ENCODE data around the gene FLYWCH2. TPM values are rescaled to one million over a fixed set of nuclear protein-coding genes. Genes with fewer than 3 reads are reported as not detected.

The FLYWCH2 gene
- total and polyA plus RNA-seq, 9 of the 15 experiments (the other 6 are each of a cell fraction or from before 2014, with no cell fraction given) = 0.70 to 55.5 (median 7.6) TPM

DNA sequence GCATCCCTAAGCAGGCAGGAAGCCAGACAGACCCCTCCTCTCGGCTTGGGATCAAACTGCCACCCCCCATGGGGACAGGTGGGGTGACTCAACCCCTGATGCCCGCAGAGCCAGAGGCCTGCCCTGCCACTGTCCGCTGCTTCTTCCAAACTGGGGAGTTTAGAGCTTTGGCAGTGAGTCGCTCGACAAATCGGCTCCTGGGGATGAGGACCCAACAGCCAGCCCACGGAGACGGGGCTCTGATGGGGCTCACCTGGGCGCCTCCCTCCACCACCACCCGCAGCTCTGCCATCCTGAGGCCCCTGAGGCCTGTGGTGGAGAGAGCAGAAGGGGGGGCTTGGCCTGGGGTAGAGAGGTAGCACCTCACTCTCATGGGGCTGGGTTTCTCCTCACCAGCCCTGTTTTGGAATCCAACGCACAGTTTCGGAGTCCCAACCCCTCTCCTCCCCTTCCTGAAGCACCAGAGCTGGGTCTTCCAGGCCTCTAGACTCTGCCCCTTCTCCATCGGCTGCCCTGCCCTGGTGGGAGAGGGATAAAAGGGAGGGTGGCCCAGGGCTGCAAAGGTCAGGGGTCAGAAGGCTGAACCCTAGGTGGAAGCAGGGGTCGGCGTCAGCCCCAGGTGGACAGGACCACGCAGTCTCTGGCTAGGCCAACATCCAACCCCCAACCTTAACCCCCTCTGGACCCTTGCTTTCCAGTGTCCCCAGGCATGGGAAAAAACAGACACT lies 30.8 kb upstream of the FLYWCH2 start:
- Histone ChIP-seq H3K4me1 (replicated peaks in 1 of 2; ENCODE audit: control insufficient read depth in 2 of 2, insufficient read depth in 2 of 2, low read length in 2 of 2) (peaks cover 7 to 45% of the 10 kb centered on the region in 2 experiments; a peak in 3 of 5 replicates), H2AFZ (ENCODE audit: low read depth, low read length) (peak overlapping the region; percentile 39; the same call in 1 of the 2 replicates), H3K4me2 (ENCODE audit: insufficient read depth, low read length) (no peak overlapping the region), H4K20me1 (replicated peaks; ENCODE audit: control insufficient read depth, insufficient read depth, low read length) (no peaks in the 10 kb centered on the region), H3K27ac (ENCODE audit: extremely low read depth, low read depth, low read length) (no peak overlapping the region), H3K79me2 (ENCODE audit: control insufficient read depth, insufficient read depth, low read length) (no peaks in the 10 kb centered on the region), H3K4me3 (no peak overlapping the region), H3K27me3 (ENCODE audit: control insufficient read depth in 2 of 2, insufficient read depth in 2 of 2, low read length in 2 of 2) (peaks cover 7 to 12% of the 10 kb centered on the region in 2 experiments; a peak in 3 of 5 replicates), H3K36me3 (ENCODE audit: control insufficient read depth, insufficient read depth, low read length) (no peaks in the 10 kb centered on the region), H3K9me1 (ENCODE audit: control insufficient read depth, insufficient read depth, low read length) (no peaks in the 10 kb centered on the region), H3K9ac (ENCODE audit: insufficient read depth in 1 of 2, low read depth in 2 of 2, low read length in 2 of 2) (no peak overlapping the region), H3K9me3 (replicated peaks; ENCODE audit: control insufficient read depth, insufficient read depth, low read depth, low read length) (peaks cover 7% of the 10 kb centered on the region)
- CTCF ChIA-PET (ENCODE audit: low intra/inter-chr PET ratio) = no interaction called here
- DNase-seq (ENCODE audit: extremely low read depth in 1 of 4, low spot score in 3 of 4) (no peak), FAIRE-seq (no peak), ATAC-seq (no peak)
- TF ChIP-seq, protein P1, sequence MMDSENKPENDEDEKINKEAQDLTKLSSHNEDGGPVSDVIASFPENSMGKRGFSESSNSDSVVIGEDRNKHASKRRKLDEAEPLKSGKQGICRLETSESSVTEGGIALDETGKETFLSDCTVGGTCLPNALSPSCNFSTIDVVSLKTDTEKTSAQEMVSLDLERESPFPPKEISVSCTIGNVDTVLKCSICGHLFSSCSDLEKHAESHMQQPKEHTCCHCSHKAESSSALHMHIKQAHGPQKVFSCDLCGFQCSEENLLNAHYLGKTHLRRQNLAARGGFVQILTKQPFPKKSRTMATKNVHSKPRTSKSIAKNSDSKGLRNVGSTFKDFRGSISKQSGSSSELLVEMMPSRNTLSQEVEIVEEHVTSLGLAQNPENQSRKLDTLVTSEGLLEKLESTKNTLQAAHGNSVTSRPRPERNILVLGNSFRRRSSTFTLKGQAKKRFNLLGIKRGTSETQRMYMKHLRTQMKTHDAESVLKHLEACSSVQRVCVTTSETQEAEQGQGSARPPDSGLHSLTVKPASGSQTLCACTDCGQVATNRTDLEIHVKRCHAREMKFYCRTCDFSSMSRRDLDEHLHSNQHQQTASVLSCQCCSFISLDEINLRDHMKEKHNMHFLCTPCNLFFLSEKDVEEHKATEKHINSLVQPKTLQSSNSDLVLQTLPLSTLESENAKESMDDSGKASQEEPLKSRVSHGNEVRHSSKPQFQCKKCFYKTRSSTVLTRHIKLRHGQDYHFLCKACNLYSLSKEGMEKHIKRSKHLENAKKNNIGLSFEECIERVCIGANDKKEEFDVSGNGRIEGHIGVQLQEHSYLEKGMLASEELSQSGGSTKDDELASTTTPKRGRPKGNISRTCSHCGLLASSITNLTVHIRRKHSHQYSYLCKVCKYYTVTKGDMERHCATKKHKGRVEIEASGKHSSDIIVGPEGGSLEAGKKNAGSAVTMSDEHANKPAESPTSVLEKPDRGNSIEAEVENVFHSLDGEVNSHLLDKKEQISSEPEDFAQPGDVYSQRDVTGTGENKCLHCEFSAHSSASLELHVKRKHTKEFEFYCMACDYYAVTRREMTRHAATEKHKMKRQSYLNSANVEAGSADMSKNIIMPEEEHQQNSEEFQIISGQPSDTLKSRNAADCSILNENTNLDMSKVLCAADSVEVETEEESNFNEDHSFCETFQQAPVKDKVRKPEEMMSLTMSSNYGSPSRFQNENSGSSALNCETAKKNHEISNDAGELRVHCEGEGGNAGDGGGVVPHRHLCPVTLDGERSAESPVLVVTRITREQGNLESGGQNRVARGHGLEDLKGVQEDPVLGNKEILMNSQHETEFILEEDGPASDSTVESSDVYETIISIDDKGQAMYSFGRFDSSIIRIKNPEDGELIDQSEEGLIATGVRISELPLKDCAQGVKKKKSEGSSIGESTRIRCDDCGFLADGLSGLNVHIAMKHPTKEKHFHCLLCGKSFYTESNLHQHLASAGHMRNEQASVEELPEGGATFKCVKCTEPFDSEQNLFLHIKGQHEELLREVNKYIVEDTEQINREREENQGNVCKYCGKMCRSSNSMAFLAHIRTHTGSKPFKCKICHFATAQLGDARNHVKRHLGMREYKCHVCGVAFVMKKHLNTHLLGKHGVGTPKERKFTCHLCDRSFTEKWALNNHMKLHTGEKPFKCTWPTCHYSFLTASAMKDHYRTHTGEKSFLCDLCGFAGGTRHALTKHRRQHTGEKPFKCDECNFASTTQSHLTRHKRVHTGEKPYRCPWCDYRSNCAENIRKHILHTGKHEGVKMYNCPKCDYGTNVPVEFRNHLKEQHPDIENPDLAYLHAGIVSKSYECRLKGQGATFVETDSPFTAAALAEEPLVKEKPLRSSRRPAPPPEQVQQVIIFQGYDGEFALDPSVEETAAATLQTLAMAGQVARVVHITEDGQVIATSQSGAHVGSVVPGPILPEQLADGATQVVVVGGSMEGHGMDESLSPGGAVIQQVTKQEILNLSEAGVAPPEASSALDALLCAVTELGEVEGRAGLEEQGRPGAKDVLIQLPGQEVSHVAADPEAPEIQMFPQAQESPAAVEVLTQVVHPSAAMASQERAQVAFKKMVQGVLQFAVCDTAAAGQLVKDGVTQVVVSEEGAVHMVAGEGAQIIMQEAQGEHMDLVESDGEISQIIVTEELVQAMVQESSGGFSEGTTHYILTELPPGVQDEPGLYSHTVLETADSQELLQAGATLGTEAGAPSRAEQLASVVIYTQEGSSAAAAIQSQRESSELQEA (IDR thresholded peaks at IDR 0.05; ENCODE audit: low read depth) = no peak
- TF ChIP-seq ZNF212 (CRISPR knock-in tag; IDR thresholded peaks at IDR 0.05) = no peak
- in situ Hi-C loops (cut with MboI) = no loop called here
- WGBS (ENCODE audit: insufficient coverage, low coverage, missing lambda C conversion rate) = 49% methylated on average over 6 of the region's 16 CpGs
- POLR2A ChIA-PET = no interaction called here
- BruUV-seq (replicated peaks) = no TSS peak
- intact Hi-C loops (cut with micrococcal nuclease) = no loop called here
